B cell (primary cell): ENCODE results near the gene CHIC2. TPM values are rescaled to one million over a fixed set of nuclear protein-coding genes. Genes with fewer than 3 reads are reported as not detected.

Experiments
- ATAC-seq: fragments of 200-7000 bp; cut with Tn5 transposase; one replicate; pipeline ENCODE4 v1.10.0; 2021; ENCODE audit warnings: low read depth, mild to moderate bottlenecking, moderate number of reproducible peaks, moderate library complexity
- CTCF ChIA-PET: fragments of 350-600 bp; sonication (Branson Sonifier 250); formaldehyde crosslinking; loops from one replicate; lab custom pipeline; 2021; ENCODE audit warnings: antibody characterized with exemption, inconsistent platforms; lab: Charles Lee
- POLR2A ChIA-PET: fragments of 350-600 bp; sonication (Branson Sonifier 250); formaldehyde crosslinking; loops from one replicate; lab custom pipeline; 2021; ENCODE audit warnings: antibody characterized with exemption; lab: Charles Lee
- DNase-seq: peaks from one replicate; pipeline ENCODE4 v3.0.0; 2013
- H2AFZ ChIP-seq: 2 replicates; pipeline ENCODE4 v1.6.1; 2012; ENCODE audit warnings: mild to moderate bottlenecking, low read depth, low read length; ENCODE audit not compliant: insufficient read depth, poor library complexity, severe bottlenecking
- H3K27ac ChIP-seq, 2 donors: 1 replicate in 1 of 2; 2 replicates in 1 of 2; pipeline ENCODE4 v1.5.1; 2012 to 2013; ENCODE audit warnings: low read length in 2 of 2, mild to moderate bottlenecking in 2 of 2, moderate library complexity in 1 of 2
- H3K27me3 ChIP-seq, 4 experiments: fragments of 200-600 bp in 1 of 4; sonication (generic) in 1 of 4; replicated peaks in 1 of 4; 1 replicate in 2 of 4; 2 replicates in 2 of 4; pipeline versions ENCODE4 v1.6.1 to v1.7.0; 2013 to 2016; ENCODE audit warnings: low read length in 3 of 4, mild to moderate bottlenecking in 2 of 4, mixed read lengths in 1 of 4, moderate library complexity in 1 of 4; ENCODE audit not compliant: insufficient read depth in 4 of 4, control insufficient read depth in 3 of 4; ENCODE audit errors: control extremely low read depth in 1 of 4
- H3K36me3 ChIP-seq, 2 experiments: replicated peaks in 1 of 2; 1 replicate in 1 of 2; 2 replicates in 1 of 2; pipeline versions ENCODE4 v1.6.1 to v1.7.1; 2013; ENCODE audit warnings: low read length in 1 of 2; ENCODE audit not compliant: insufficient read depth in 2 of 2, control insufficient read depth in 1 of 2; ENCODE audit errors: control extremely low read depth in 1 of 2, extremely low read depth in 1 of 2
- H3K4me1 ChIP-seq, 2 donors: fragments of 200-600 bp in 1 of 2; sonication (generic) in 1 of 2; 1 replicate in 1 of 2; 2 replicates in 1 of 2; pipeline versions ENCODE4 v1.5.1 to v1.6.1; 2013 to 2017; ENCODE audit warnings: low read length in 2 of 2; ENCODE audit not compliant: control insufficient read depth in 2 of 2, insufficient read depth in 2 of 2
- H3K4me2 ChIP-seq: replicated peaks from 2 replicates; pipeline ENCODE3; 2012; ENCODE audit warnings: mild to moderate bottlenecking, low read depth, low read length; ENCODE audit not compliant: poor library complexity, severe bottlenecking
- H3K4me3 ChIP-seq, 5 experiments: fragments of 200-600 bp in 1 of 5; sonication (generic) in 1 of 5; 1 replicate in 3 of 5; 2 replicates in 2 of 5; pipeline versions ENCODE4 v1.5.1 to v1.7.0; 2011 to 2016; ENCODE audit warnings: low read length in 4 of 5, mild to moderate bottlenecking in 4 of 5, low read depth in 2 of 5, control low read depth in 1 of 5, moderate library complexity in 1 of 5; ENCODE audit not compliant: insufficient read depth in 1 of 5; ENCODE audit errors: control extremely low read depth in 1 of 5, extremely low read depth in 1 of 5
- H3K79me2 ChIP-seq: fragments of 200-600 bp; sonication (generic); one replicate; pipeline ENCODE4 v1.6.0; 2016; ENCODE audit warnings: low read length; ENCODE audit not compliant: control insufficient read depth, insufficient read depth
- H3K9ac ChIP-seq: fragments of 200-600 bp; sonication (generic); 2 replicates; pipeline ENCODE4 v1.6.1; 2017; ENCODE audit warnings: mild to moderate bottlenecking, low read length, moderate library complexity
- H3K9me3 ChIP-seq, 3 donors: one replicate each; pipeline versions ENCODE4 v1.6.1 to v1.7.1; 2013; ENCODE audit warnings: low read length in 2 of 3; ENCODE audit not compliant: control insufficient read depth in 2 of 3, insufficient read depth in 1 of 3; ENCODE audit errors: control extremely low read depth in 1 of 3
- H4K20me1 ChIP-seq: 2 replicates; pipeline ENCODE4 v1.6.0; 2012; ENCODE audit warnings: mild to moderate bottlenecking, low read length; ENCODE audit not compliant: insufficient read depth, control insufficient read depth, poor library complexity, severe bottlenecking
- H3K27ac Mint-ChIP-seq: one replicate; pipeline ENCODE4 v1.8.0; 2021; ENCODE audit warnings: mixed read lengths
- H3K27me3 Mint-ChIP-seq: one replicate; pipeline ENCODE4 v1.8.0; 2021; ENCODE audit warnings: mixed read lengths
- H3K4me1 Mint-ChIP-seq: one replicate; pipeline ENCODE4 v1.8.0; 2021; ENCODE audit warnings: mixed read lengths
- H3K4me3 Mint-ChIP-seq: one replicate; pipeline ENCODE4 v1.8.0; 2021; ENCODE audit warnings: mixed read lengths
- H3K9me3 Mint-ChIP-seq: one replicate; pipeline ENCODE4 v1.8.0; 2022; ENCODE audit warnings: mixed read lengths; ENCODE audit not compliant: insufficient read depth
- EZH2 ChIP-seq: IDR thresholded peaks from 2 replicates; pipeline ENCODE4 v1.6.1; 2012; ENCODE audit warnings: borderline replicate concordance, low read depth, mild to moderate bottlenecking, moderate library complexity, low read length; ENCODE audit not compliant: insufficient read depth, poor library complexity, severe bottlenecking
- WGBS: methylation state at CpG from one replicate; pipeline ENCODE4 v1.1.5; 2013; ENCODE audit warnings: missing lambda C conversion rate; ENCODE audit not compliant: insufficient coverage; 5-methylcytosine and 5-hydroxymethylcytosine counted together
- intact Hi-C: fragments of 100-400 bp; cut with micrococcal nuclease; formaldehyde crosslinking; loops from one replicate; pipeline ENCODE4 v1.10.0; 2022
- polyA plus RNA-seq: library from polyadenylated mRNA; depleted of rRNA; stranded (reverse); fragments of >200 nt; gene quantifications from 2 replicates; pipeline ENCODE4 v1.2.3, GENCODE V29; 2012
- total RNA-seq, 2 donors: library from RNA; stranded (reverse); fragments of 120-200 nt in 1 of 2; gene quantifications; 1 replicate in 1 of 2; 2 replicates in 1 of 2; pipeline versions ENCODE4 v1.2.3 to v1.2.4, GENCODE V29; 2013 to 2022
- TF ChIP-seq, protein P1 (sequence below): fragments of 200-600 bp; IDR thresholded peaks from one replicate; pipeline ENCODE4 v1.8.0; 2022; ENCODE audit warnings: antibody characterized with exemption, mild to moderate bottlenecking

CHIC2 gene
- total and polyA plus RNA-seq, 2 donors (not counting 1 experiment from before 2014, with no cell fraction given), result 20.2 to 37.7 TPM

DNA sequence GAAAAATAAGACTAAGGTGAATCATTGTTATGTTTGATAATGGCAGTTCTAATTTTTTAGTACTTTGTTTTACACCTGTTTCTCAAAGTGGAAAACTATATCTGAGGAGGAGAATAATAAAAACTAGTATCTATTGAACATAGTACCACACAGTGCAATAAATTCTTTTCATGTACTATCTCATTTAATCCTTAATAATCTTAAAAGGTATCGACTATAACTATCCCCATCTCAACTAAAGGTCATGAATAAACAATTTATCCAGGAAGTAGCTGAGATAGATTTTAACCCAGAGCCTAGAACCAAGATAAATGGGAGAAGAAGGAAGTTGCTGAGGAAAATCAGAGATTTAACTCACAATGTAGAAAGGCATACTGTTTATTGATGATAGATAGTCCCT is 2.5 kb downstream of the CHIC2 start:
- POLR2A ChIA-PET, result no interaction called here
- no peak for DNase-seq
- no peaks in the 10 kb centered on the region for H3K9me3 Mint-ChIP-seq
- H3K4me1 Mint-ChIP-seq, result peaks cover 57% of the 10 kb centered on the region
- H3K9ac ChIP-seq, result no peak overlapping the region
- no peak overlapping the region for H3K27ac ChIP-seq
- no CpG with 5 or more reads among the region's 1 CpG for WGBS
- H4K20me1 ChIP-seq, result peaks cover 66% of the 10 kb centered on the region
- intact Hi-C loops, result loop anchor here (5.0 kb wide), 1 partner anchor 1335 kb away; the partner anchor contains the start of gene TMEM165
- H3K4me1 ChIP-seq, result peaks cover 34 to 50% of the 10 kb centered on the region in 2 donors
- peak overlapping the region; percentile 60 for H3K4me3 Mint-ChIP-seq
- H3K27me3 Mint-ChIP-seq, result no peaks in the 10 kb centered on the region
- CTCF ChIA-PET, result no interaction called here
- H2AFZ ChIP-seq, result no peak overlapping the region
- no peaks in the 10 kb centered on the region for H3K9me3 ChIP-seq
- H3K4me2 ChIP-seq, result peak overlapping the region; percentile 39
- ATAC-seq, result no peak
- no peak for TF ChIP-seq EZH2
- TF ChIP-seq, protein P1, sequence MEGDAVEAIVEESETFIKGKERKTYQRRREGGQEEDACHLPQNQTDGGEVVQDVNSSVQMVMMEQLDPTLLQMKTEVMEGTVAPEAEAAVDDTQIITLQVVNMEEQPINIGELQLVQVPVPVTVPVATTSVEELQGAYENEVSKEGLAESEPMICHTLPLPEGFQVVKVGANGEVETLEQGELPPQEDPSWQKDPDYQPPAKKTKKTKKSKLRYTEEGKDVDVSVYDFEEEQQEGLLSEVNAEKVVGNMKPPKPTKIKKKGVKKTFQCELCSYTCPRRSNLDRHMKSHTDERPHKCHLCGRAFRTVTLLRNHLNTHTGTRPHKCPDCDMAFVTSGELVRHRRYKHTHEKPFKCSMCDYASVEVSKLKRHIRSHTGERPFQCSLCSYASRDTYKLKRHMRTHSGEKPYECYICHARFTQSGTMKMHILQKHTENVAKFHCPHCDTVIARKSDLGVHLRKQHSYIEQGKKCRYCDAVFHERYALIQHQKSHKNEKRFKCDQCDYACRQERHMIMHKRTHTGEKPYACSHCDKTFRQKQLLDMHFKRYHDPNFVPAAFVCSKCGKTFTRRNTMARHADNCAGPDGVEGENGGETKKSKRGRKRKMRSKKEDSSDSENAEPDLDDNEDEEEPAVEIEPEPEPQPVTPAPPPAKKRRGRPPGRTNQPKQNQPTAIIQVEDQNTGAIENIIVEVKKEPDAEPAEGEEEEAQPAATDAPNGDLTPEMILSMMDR, result no peak
- H3K36me3 ChIP-seq, result no peaks in the 10 kb centered on the region
- no peak overlapping the region for H3K27ac Mint-ChIP-seq
- no peaks in the 10 kb centered on the region for H3K27me3 ChIP-seq
- no peak overlapping the region for H3K4me3 ChIP-seq
- H3K79me2 ChIP-seq, result peaks cover 74% of the 10 kb centered on the region

DNA sequence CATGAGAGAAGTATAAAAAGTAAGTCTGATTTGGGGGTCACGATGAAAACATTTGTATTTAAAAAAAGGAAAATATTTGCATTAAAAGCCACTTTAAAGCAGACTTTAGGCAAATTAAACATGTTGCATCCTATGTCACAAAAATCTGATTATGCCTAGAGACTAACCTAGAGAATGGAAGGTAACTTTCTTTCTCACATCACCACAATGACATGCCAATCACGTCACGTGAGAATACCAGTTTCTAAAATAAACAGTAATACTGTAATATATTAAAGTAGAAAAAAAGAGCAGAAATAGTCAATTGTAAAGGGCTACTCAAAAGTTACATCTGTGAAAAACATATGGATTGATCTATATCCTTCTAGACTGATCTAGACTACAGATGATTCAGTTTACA is 3.3 kb downstream of the CHIC2 start:
- WGBS, result no CpG with 5 or more reads among the region's 3 CpGs
- POLR2A ChIA-PET, result no interaction called here
- no peak for DNase-seq
- no peaks in the 10 kb centered on the region for H3K27me3 Mint-ChIP-seq
- intact Hi-C loops, result loop anchor here (5.0 kb wide), 1 partner anchor 1336 kb away; the partner anchor contains the start of gene TMEM165
- peaks cover 82% of the 10 kb centered on the region for H3K79me2 ChIP-seq
- no peak overlapping the region for H3K27ac Mint-ChIP-seq
- no peak for ATAC-seq
- H3K4me3 ChIP-seq, result no peak overlapping the region
- no peaks in the 10 kb centered on the region for H3K9me3 Mint-ChIP-seq
- H4K20me1 ChIP-seq, result peaks cover 75% of the 10 kb centered on the region
- H2AFZ ChIP-seq, result no peak overlapping the region
- no peak overlapping the region for H3K4me3 Mint-ChIP-seq
- H3K4me2 ChIP-seq, result peak overlapping the region; percentile 39
- H3K27me3 ChIP-seq, result no peaks in the 10 kb centered on the region
- no peaks in the 10 kb centered on the region for H3K9me3 ChIP-seq
- CTCF ChIA-PET, result no interaction called here
- H3K36me3 ChIP-seq, result no peaks in the 10 kb centered on the region
- H3K4me1 Mint-ChIP-seq, result peaks cover 63% of the 10 kb centered on the region
- TF ChIP-seq, protein P1, result no peak
- no peak for TF ChIP-seq EZH2
- no peak overlapping the region for H3K27ac ChIP-seq
- H3K4me1 ChIP-seq, result peaks cover 40 to 57% of the 10 kb centered on the region in 2 donors
- no peak overlapping the region for H3K9ac ChIP-seq
